Measurements from ENCODE around the gene SPTLC2. TPM values are rescaled to one million over a fixed set of nuclear protein-coding genes. Genes with fewer than 3 reads are reported as not detected.

The SPTLC2 gene
- total RNA-seq, 8 experiments from 2014 or later: 14.5 to 46.9 (median 20.0) TPM

- Histone ChIP-seq H3K4me3 (peak overlapping the region; percentile 70 to 95 (median 78)), H3K4me1 (replicated peaks in 1 of 2) (peaks cover 5% of the 10 kb centered on the region in 2 donors), H3K27ac (peak overlapping the region; percentile 67 to 74)
- in situ Hi-C loops (cut with MboI; ENCODE audit: low pct_unique_long_range_greater_than_20kb in 2 of 9, low sequenced_read_pairs in 9 of 9, unreplicated experiment in 9 of 9): no loop called here
- ATAC-seq (replicated peaks in 6 of 8): peak in 2 of 8 experiments; percentile 2
- WGBS, 10 experiments: 7% methylated on average over 3 of the region's 32 CpGs; no CpG with 5 or more reads in 9 of the 10 experiments
These were observed 344 bp downstream of the SPTLC2 start for GRCh38 chr14:77616133-77616453.

GRCh38 chr14:77615361-77616132, 890 bp downstream of the SPTLC2 start:
- in situ Hi-C loops (cut with MboI; ENCODE audit: low pct_unique_long_range_greater_than_20kb in 2 of 9, low sequenced_read_pairs in 9 of 9, unreplicated experiment in 9 of 9): no loop called here
- Histone ChIP-seq H3K27ac (peak overlapping the region; percentile 67 to 74), H3K4me1 (replicated peaks in 1 of 2) (peaks cover 5% of the 10 kb centered on the region in 2 donors), H3K4me3 (peak overlapping the region; percentile 70 to 95 (median 78))
- ATAC-seq (replicated peaks in 6 of 8): no peak
- WGBS, 10 experiments: 2 to 56% (median 25%) methylated on average over 4 to 15 of the region's 16 CpGs

GRCh38 chr14:77613201-77613600, 3.2 kb downstream of the SPTLC2 start:
- Histone ChIP-seq H3K27ac (no peak overlapping the region), H3K4me1 (replicated peaks in 1 of 2) (peaks cover 5 to 7% of the 10 kb centered on the region in 2 donors), H3K4me3 (no peak overlapping the region)
- 0 to 30% (median 5%) methylated on average over 1 of the region's 1 CpG; no CpG with 5 or more reads in 4 of the 10 experiments for WGBS, 10 experiments
- in situ Hi-C loops (cut with MboI; ENCODE audit: low pct_unique_long_range_greater_than_20kb in 2 of 9, low sequenced_read_pairs in 9 of 9, unreplicated experiment in 9 of 9): no loop called here
- no peak for ATAC-seq (replicated peaks in 6 of 8)

GRCh38 chr14:77612011-77612620, 4.3 kb downstream of the SPTLC2 start:
- no peak for ATAC-seq (replicated peaks in 6 of 8)
- 25 to 100% (median 100%) methylated on average over 1 to 2 of the region's 2 CpGs; no CpG with 5 or more reads in 1 of the 10 experiments for WGBS, 10 experiments
- in situ Hi-C loops (cut with MboI; ENCODE audit: low pct_unique_long_range_greater_than_20kb in 2 of 9, low sequenced_read_pairs in 9 of 9, unreplicated experiment in 9 of 9): no loop called here
- H3K4me1 ChIP-seq (replicated peaks in 1 of 2): peaks cover 5 to 10% of the 10 kb centered on the region in 2 donors
- no peak overlapping the region for H3K4me3 ChIP-seq
- no peak overlapping the region for H3K27ac ChIP-seq

GRCh38 chr14:77610553-77610952, 5.9 kb downstream of the SPTLC2 start:
- no peak overlapping the region for H3K4me3 ChIP-seq
- no peak overlapping the region for H3K27ac ChIP-seq
- in situ Hi-C loops (cut with MboI; ENCODE audit: low pct_unique_long_range_greater_than_20kb in 2 of 9, low sequenced_read_pairs in 9 of 9, unreplicated experiment in 9 of 9): no loop called here
- peaks cover 5 to 10% of the 10 kb centered on the region in 2 donors for H3K4me1 ChIP-seq (replicated peaks in 1 of 2)
- no peak for ATAC-seq (replicated peaks in 6 of 8)
- WGBS, 10 experiments: 67 to 100% (median 100%) methylated on average over 1 to 3 of the region's 3 CpGs; no CpG with 5 or more reads in 2 of the 10 experiments

- Histone ChIP-seq H3K4me3 (no peak overlapping the region), H3K4me1 (replicated peaks in 1 of 2) (peaks cover under 1 to 6% of the 10 kb centered on the region in 2 donors), H3K27ac (no peak overlapping the region)
- in situ Hi-C loops (cut with MboI; ENCODE audit: low pct_unique_long_range_greater_than_20kb in 2 of 9, low sequenced_read_pairs in 9 of 9, unreplicated experiment in 9 of 9): no loop called here
- ATAC-seq (replicated peaks in 6 of 8): no peak
- WGBS, 10 experiments: 92 to 100% (median 100%) methylated on average over 1 to 3 of the region's 3 CpGs; no CpG with 5 or more reads in 5 of the 10 experiments
These were observed 6.5 kb downstream of the SPTLC2 start for GRCh38 chr14:77609922-77610321.

GRCh38 chr14:77607741-77608302, 8.6 kb downstream of the SPTLC2 start:
- in situ Hi-C loops (cut with MboI; ENCODE audit: low pct_unique_long_range_greater_than_20kb in 2 of 9, low sequenced_read_pairs in 9 of 9, unreplicated experiment in 9 of 9): no loop called here
- WGBS, 10 experiments: 41 to 100% (median 67%) methylated on average over 1 to 8 of the region's 9 CpGs; no CpG with 5 or more reads in 1 of the 10 experiments
- H3K4me3 ChIP-seq: no peak overlapping the region
- no peak overlapping the region for H3K27ac ChIP-seq
- peak in 2 of 8 experiments; percentile 32 to 33 for ATAC-seq (replicated peaks in 6 of 8)
- H3K4me1 ChIP-seq (replicated peaks in 1 of 2): peaks cover 0 to 5% of the 10 kb centered on the region in 2 donors

GRCh38 chr14:77605392-77605972, 11.0 kb downstream of the SPTLC2 start:
- H3K4me3 ChIP-seq: no peak overlapping the region
- WGBS, 10 experiments: 69 to 100% (median 82%) methylated on average over 1 to 3 of the region's 3 CpGs; no CpG with 5 or more reads in 2 of the 10 experiments
- no peak for ATAC-seq (replicated peaks in 6 of 8)
- in situ Hi-C loops (cut with MboI; ENCODE audit: low pct_unique_long_range_greater_than_20kb in 2 of 9, low sequenced_read_pairs in 9 of 9, unreplicated experiment in 9 of 9): no loop called here
- no peak overlapping the region for H3K27ac ChIP-seq
- peaks cover 0 to 16% of the 10 kb centered on the region in 2 donors for H3K4me1 ChIP-seq (replicated peaks in 1 of 2)

GRCh38 chr14:77603654-77604255, 12.7 kb downstream of the SPTLC2 start:
- 46 to 100% (median 90%) methylated on average over 1 to 5 of the region's 8 CpGs; no CpG with 5 or more reads in 1 of the 10 experiments for WGBS, 10 experiments
- in situ Hi-C loops (cut with MboI; ENCODE audit: low pct_unique_long_range_greater_than_20kb in 2 of 9, low sequenced_read_pairs in 9 of 9, unreplicated experiment in 9 of 9): no loop called here
- Histone ChIP-seq H3K4me3 (no peak overlapping the region), H3K4me1 (replicated peaks in 1 of 2) (peaks cover 0 to 21% of the 10 kb centered on the region in 2 donors), H3K27ac (no peak overlapping the region)
- ATAC-seq (replicated peaks in 6 of 8): peak in 3 of 8 experiments; percentile 34 to 42 (median 41)

GRCh38 chr14:77603031-77603430, 13.4 kb downstream of the SPTLC2 start:
- 10 to 100% (median 79%) methylated on average over 1 of the region's 1 CpG; no CpG with 5 or more reads in 4 of the 10 experiments for WGBS, 10 experiments
- in situ Hi-C loops (cut with MboI; ENCODE audit: low pct_unique_long_range_greater_than_20kb in 2 of 9, low sequenced_read_pairs in 9 of 9, unreplicated experiment in 9 of 9): no loop called here
- ATAC-seq (replicated peaks in 6 of 8): peak in 1 of 8 experiments; percentile 7
- H3K4me3 ChIP-seq: no peak overlapping the region
- no peak overlapping the region for H3K27ac ChIP-seq
- H3K4me1 ChIP-seq (replicated peaks in 1 of 2): peaks cover 0 to 17% of the 10 kb centered on the region in 2 donors

GRCh38 chr14:77601846-77602619, 14.4 kb downstream of the SPTLC2 start:
- Histone ChIP-seq H3K4me3 (no peak overlapping the region), H3K27ac (no peak overlapping the region), H3K4me1 (replicated peaks in 1 of 2) (peaks cover 0 to 16% of the 10 kb centered on the region in 2 donors)
- WGBS, 10 experiments: 66 to 100% (median 94%) methylated on average over 1 to 8 of the region's 12 CpGs
- in situ Hi-C loops (cut with MboI; ENCODE audit: low pct_unique_long_range_greater_than_20kb in 2 of 9, low sequenced_read_pairs in 9 of 9, unreplicated experiment in 9 of 9): no loop called here
- no peak for ATAC-seq (replicated peaks in 6 of 8)

GRCh38 chr14:77599889-77600288, 16.5 kb downstream of the SPTLC2 start:
- Histone ChIP-seq H3K4me1 (replicated peaks in 1 of 2) (peaks cover 0 to 16% of the 10 kb centered on the region in 2 donors), H3K4me3 (no peak overlapping the region), H3K27ac (no peak overlapping the region)
- in situ Hi-C loops (cut with MboI; ENCODE audit: low pct_unique_long_range_greater_than_20kb in 2 of 9, low sequenced_read_pairs in 9 of 9, unreplicated experiment in 9 of 9): no loop called here
- ATAC-seq (replicated peaks in 6 of 8): peak in 3 of 8 experiments; percentile 83 to 91 (median 90)
- 0 to 97% (median 73%) methylated on average over 1 to 3 of the region's 3 CpGs; no CpG with 5 or more reads in 2 of the 10 experiments for WGBS, 10 experiments
